ENCODE results near the gene TMEM88.

- TF ChIP-seq GATA2 (IDR thresholded peaks at IDR 0.05; ENCODE audit: low read depth, low read length) (no peak), GATA3 (IDR thresholded peaks at IDR 0.05; ENCODE audit: low read depth, low read length) (no peak)
Measured at GRCh38 chr17:7839876-7840261, 15.0 kb upstream of the TMEM88 start.

All from SH-SY5Y (cell line).